Thyroid gland (tissue), 4 donors: ENCODE data around the gene CTSL. TPM values are rescaled to one million over a fixed set of nuclear protein-coding genes. Genes with fewer than 3 reads are reported as not detected.

Source experiments
- DNase-seq, 2 donors: peaks; one replicate each; pipeline ENCODE4 v3.0.0-alpha.2; 2019
- H3K27ac ChIP-seq, 3 donors: fragments of 200-600 bp; sonication (generic); 1 replicate in 2 of 3; 2 replicates in 1 of 3; pipeline ENCODE4 v1.5.1; 2016 to 2019; ENCODE audit warnings: mild to moderate bottlenecking in 1 of 3, moderate library complexity in 1 of 3
- H3K27me3 ChIP-seq: fragments of 200-600 bp; sonication (generic); one replicate; pipeline ENCODE4 v1.5.1; 2019
- H3K36me3 ChIP-seq, 2 donors: fragments of 200-600 bp; sonication (generic); one replicate each; pipeline ENCODE4 v1.5.1; 2016 to 2019
- H3K4me1 ChIP-seq, 2 donors: fragments of 200-600 bp; sonication (generic); one replicate each; pipeline ENCODE4 v1.5.1; 2017 to 2019
- H3K4me3 ChIP-seq, 3 donors: fragments of 200-600 bp; sonication (generic); replicated peaks in 1 of 3; 1 replicate in 2 of 3; 2 replicates in 1 of 3; pipeline ENCODE4 v1.5.1; 2016; ENCODE audit warnings: mild to moderate bottlenecking in 1 of 3
- H3K9me3 ChIP-seq: fragments of 200-600 bp; sonication (generic); one replicate; pipeline ENCODE4 v1.5.1; 2017
- CTCF ChIP-seq, 6 experiments: fragments of 200-600 bp in 3 of 6; fragments of 450-650 bp in 3 of 6; sonication (generic) in 3 of 6; IDR thresholded peaks; one replicate each; pipeline ENCODE4 v1.5.1; 2016 to 2019; ENCODE audit warnings: antibody characterized with exemption in 6 of 6, mild to moderate bottlenecking in 2 of 6, inconsistent platforms in 1 of 6, moderate library complexity in 1 of 6
- POLR2A ChIP-seq, 2 donors: fragments of 450-650 bp; IDR thresholded peaks; one replicate each; pipeline ENCODE4 v1.6.1; 2017; ENCODE audit warnings: antibody characterized with exemption in 2 of 2, mild to moderate bottlenecking in 2 of 2, moderate library complexity in 1 of 2
- WGBS, 2 donors: methylation state at CpG; one replicate each; pipeline ENCODE4 v1.1.5; 2017; 5-methylcytosine and 5-hydroxymethylcytosine counted together
- intact Hi-C: fragments of 100-400 bp; cut with DNase I; formaldehyde crosslinking; loops from one replicate; pipeline ENCODE4 v1.15.1; 2023
- total RNA-seq, 4 donors: library from RNA; depleted of rRNA; stranded (reverse); fragments of >200 nt; gene quantifications; one replicate each; pipeline ENCODE4 v1.2.3, GENCODE V29; 2016

Gene CTSL
- total RNA-seq, 4 donors from 2014 or later = 62.0 to 172 (median 112) TPM

GRCh38 chr9:87701491-87701890, 24.4 kb upstream of the CTSL start:
- no peak overlapping the region for H3K4me3 ChIP-seq
- no peaks in the 10 kb centered on the region for H3K4me1 ChIP-seq
- no peak for DNase-seq
- H3K27ac ChIP-seq = no peak overlapping the region
- peaks cover 6 to 10% of the 10 kb centered on the region in 2 donors for H3K36me3 ChIP-seq
- intact Hi-C loops = no loop called here
- TF ChIP-seq POLR2A (IDR thresholded peaks at IDR 0.05) (no peak), CTCF (IDR thresholded peaks at IDR 0.05) (no peak)
- WGBS, 2 donors = 89 to 90% methylated on average over 9 of the region's 9 CpGs
- no peaks in the 10 kb centered on the region for H3K27me3 ChIP-seq
- H3K9me3 ChIP-seq = no peaks in the 10 kb centered on the region

DNA sequence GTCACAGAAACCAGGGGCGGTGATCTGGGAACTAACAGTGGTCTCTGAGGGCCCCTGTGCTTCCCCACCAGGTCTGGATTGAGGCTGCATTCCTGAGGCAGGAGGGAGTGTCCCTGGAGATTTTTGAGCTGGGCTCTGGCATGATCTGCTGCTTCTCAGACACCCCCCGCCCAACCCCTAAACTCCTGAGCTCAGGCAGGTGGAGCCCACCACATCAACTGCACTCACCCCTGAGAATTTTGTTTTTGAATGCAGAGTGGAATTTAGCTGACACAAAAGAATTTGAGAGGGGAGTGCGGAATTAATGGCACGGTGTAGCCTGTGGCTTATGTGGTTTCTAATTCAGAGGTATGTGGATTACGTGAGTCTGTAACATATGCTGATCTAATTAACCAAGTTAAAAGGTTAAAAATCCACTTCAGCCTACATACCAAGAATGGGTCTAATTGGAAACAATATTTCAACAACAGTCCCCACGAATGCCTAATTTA, 23.9 kb upstream of the CTSL start:
- Histone ChIP-seq H3K27me3 (no peaks in the 10 kb centered on the region), H3K27ac (no peak overlapping the region), H3K4me1 (no peaks in the 10 kb centered on the region), H3K4me3 (no peak overlapping the region), H3K36me3 (peaks cover 10 to 13% of the 10 kb centered on the region in 2 donors), H3K9me3 (no peaks in the 10 kb centered on the region)
- intact Hi-C loops = no loop called here
- DNase-seq = no peak
- WGBS, 2 donors = 82 to 84% methylated on average over 5 to 6 of the region's 6 CpGs
- no peak for TF ChIP-seq CTCF (IDR thresholded peaks at IDR 0.05)
- no peak for TF ChIP-seq POLR2A (IDR thresholded peaks at IDR 0.05)

DNA sequence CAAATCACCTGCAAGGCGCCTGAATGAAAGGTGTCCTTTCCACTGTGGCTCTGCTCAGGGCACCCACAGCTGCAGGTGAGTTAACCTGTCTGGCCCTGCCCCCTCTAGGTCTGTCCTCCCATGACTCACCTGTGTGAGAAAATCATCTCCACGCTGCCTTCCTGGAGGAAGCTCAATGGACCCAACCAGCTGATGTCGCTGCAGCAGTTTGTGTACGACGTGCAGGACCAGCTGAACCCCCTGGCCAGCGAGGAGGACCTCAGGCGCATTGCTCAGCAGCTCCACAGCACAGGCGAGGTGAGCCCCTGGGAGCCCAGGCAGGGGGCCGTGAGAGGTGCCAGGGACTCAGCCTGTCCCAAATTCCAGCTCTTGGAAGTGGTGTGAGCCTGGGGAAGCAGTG, 23.0 kb upstream of the CTSL start:
- H3K27ac ChIP-seq = no peak overlapping the region
- H3K27me3 ChIP-seq = no peaks in the 10 kb centered on the region
- no peaks in the 10 kb centered on the region for H3K9me3 ChIP-seq
- TF ChIP-seq POLR2A (IDR thresholded peaks at IDR 0.05) = no peak
- no peak for TF ChIP-seq CTCF (IDR thresholded peaks at IDR 0.05)
- intact Hi-C loops = no loop called here
- no peaks in the 10 kb centered on the region for H3K4me1 ChIP-seq
- DNase-seq = no peak
- H3K4me3 ChIP-seq = no peak overlapping the region
- H3K36me3 ChIP-seq = peaks cover 15 to 16% of the 10 kb centered on the region in 2 donors
- 88 to 95% methylated on average over 8 to 9 of the region's 9 CpGs for WGBS, 2 donors

DNA sequence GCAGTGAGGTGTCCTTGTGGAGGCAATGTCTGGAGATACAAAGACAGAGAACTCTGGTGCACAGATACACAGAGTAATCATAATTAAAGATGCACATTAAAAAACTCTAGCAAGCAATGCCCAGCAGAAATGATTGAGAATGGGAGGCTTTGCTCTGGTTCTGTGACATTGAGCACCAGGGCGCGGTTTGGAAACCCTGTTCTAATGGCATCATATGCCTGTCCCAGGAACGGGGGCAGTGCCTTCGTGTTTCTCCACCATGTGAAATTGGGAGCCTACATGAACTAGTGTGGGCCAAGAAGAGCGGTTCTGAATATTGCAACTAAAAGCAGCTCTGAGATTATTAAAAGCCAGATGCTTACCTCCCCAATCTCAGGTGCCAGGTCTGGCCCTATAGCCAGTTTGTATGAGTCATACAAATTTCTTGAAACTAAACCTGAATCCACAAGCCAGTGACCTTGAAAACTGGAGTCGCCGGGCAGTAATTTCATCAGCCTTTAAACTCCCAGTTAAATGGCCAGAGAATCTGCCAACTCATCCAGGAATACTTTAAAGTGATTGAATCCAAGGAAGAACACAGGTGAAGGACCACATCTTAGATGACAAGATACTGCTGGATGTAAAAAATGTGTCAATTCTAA, 22.2 kb upstream of the CTSL start:
- DNase-seq = no peak
- TF ChIP-seq POLR2A (IDR thresholded peaks at IDR 0.05) (no peak), CTCF (IDR thresholded peaks at IDR 0.05) (no peak)
- Histone ChIP-seq H3K4me1 (no peaks in the 10 kb centered on the region), H3K9me3 (no peaks in the 10 kb centered on the region), H3K4me3 (no peak overlapping the region), H3K27me3 (no peaks in the 10 kb centered on the region), H3K36me3 (peaks cover 15 to 18% of the 10 kb centered on the region in 2 donors), H3K27ac (no peak overlapping the region)
- 88 to 97% methylated on average over 7 of the region's 7 CpGs for WGBS, 2 donors
- intact Hi-C loops = no loop called here

GRCh38 chr9:87704342-87704741, 21.6 kb upstream of the CTSL start:
- no peak for DNase-seq
- H3K27me3 ChIP-seq = no peaks in the 10 kb centered on the region
- intact Hi-C loops = no loop called here
- WGBS, 2 donors = 78 to 86% methylated on average over 6 of the region's 6 CpGs
- H3K4me3 ChIP-seq = no peak overlapping the region
- H3K9me3 ChIP-seq = no peaks in the 10 kb centered on the region
- TF ChIP-seq POLR2A (IDR thresholded peaks at IDR 0.05) = no peak
- TF ChIP-seq CTCF (IDR thresholded peaks at IDR 0.05) = no peak
- no peaks in the 10 kb centered on the region for H3K4me1 ChIP-seq
- no peak overlapping the region for H3K27ac ChIP-seq
- H3K36me3 ChIP-seq = peaks cover 15 to 18% of the 10 kb centered on the region in 2 donors
